NCI-H446 (cell line): ENCODE results near the gene SYNPR.

Experiments
- DNase-seq, 2 experiments: peaks; one replicate each; lab custom pipeline; 2025; lab: John Stamatoyannopoulos, UW

SYNPR gene

DNA sequence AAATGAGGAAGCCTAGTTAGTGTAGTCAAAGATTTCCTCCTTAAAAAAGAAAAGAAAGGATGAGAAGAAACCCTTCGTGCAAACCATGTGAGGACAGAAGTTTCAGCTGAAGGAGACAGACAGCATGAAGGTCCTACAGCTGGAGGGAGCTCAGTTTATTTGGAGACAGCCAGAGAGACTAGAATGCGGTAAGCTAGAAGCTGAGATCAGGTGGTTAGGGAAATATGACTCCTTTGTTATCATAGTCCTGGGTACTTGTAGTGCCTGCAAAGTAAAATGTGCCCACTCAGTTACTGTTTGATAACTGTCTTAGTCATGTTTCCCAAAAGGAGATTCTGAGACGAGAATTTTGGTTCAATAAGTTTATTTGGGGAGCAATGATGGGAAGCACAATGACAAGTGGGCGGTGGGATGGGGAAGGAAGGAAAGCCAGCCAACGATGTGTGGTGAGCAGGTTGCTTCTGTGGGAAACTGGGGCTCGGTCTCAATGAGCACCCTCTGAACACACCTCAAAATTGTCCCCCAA, 195.6 kb downstream of the SYNPR start:
- DNase-seq: no peak

DNA sequence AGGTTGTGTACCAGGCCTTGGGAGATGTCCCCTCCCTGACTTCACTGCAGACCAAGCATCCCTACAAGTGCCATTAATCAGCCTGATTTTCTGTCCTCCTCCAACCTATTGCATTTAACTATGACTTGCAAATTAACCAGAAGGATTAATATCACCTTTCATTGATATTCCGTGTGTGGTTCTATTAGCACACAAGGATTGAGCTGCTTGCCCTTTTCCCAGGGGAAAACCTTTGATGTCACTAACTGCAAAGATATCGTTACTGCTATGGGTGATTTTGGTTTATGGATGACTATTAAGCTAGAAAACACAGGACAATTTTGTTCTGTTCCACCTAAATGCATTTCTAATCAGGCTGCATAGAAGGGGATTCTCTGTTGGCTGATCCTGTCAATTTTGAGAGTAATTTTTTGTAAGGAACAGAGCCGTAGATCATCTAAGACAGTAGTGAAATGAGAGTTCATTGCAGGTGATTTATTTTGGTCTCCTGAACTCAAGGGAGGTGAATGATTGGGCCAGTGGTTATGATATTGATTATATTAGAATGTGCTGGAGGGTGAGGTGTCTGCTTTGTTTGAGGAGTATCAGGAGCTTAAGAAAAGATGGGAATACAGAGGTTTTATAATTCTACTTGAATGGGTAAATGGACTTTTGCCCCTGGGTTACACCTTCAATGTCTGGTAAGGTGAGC, 196.9 kb downstream of the SYNPR start:
- no peak for DNase-seq

GRCh38 chr3:63477494-63478129, 199.5 kb downstream of the SYNPR start:
- DNase-seq: no peak

DNA sequence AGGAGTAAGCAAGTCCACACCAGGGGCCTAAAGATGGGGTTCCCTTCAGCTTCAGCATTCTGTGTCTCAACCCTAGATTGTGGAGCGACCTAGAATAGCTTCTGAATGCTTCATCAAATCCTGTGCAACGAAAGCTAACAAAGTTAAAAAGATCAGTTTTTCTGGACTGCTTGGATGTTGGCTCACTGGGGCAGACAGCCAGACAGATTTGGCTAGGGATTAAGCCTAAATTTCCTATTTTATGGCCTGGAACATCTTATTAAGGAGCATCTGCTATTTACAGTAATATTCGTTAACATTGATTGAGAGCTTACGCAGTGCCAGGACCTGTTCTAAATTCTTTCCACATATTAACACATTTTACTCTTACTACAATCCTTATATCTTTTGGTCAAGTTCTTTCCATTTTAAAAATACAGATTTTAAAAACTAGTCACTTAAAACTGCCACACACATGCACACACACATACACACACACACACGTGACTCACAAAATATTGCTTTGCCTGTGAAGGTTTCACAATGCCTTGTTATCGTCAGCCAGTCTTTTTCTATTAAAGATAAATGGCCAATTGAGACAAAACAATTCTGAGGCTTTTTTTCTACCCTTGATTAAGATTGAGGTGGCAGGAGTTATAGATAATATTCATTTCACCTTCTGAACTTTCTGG, 201.0 kb downstream of the SYNPR start:
- peak in 1 of 2 experiments; percentile 21 for DNase-seq

- DNase-seq: no peak
Measured at GRCh38 chr3:63479661-63480035, 201.5 kb downstream of the SYNPR start.

DNA sequence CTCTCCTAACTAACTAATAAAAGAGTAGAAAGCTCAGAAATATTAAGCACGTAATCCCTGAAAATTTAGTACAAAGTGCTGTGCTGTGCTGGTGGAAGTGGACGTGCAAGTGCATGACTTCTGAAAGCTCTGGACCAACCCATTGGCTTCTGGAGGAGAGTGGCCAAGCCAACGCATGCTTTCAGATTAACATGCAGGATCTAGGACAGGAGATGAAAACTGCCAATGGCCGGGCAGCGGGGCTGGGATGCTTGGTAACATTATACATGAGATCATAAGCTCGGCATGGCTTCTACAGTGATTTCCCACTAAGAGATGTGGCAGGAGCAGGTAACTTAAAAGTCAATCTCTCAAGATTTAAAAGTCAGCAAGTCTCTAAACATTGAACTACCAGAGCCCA, 203.5 kb downstream of the SYNPR start:
- DNase-seq: no peak

DNA sequence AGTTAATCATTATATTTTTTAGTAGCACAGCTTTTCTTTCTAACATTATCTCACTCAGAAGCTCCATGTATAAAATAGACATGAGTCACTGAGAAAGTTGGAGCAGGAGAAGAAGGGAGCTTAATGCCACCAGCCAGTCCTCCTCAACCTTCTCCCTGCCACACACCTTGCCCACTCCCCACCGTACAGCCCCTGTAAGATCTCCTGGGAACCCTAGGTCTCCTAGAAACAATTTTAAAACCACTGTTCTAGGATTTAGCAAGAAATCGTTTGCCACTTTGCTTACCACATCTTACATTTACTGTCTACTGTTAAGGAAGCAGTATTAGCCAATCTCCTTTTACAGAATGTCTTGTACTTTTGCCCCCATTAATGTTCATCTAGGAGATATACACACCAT, 204.2 kb downstream of the SYNPR start:
- DNase-seq: no peak

- DNase-seq: no peak
Measured at GRCh38 chr3:63492464-63492863, 214.4 kb downstream of the SYNPR start.

- DNase-seq: no peak
Measured at GRCh38 chr3:63493101-63493500, 215.0 kb downstream of the SYNPR start.

GRCh38 chr3:63494646-63495045, 216.5 kb downstream of the SYNPR start:
- DNase-seq: no peak

- DNase-seq: no peak
Measured at GRCh38 chr3:63497641-63498040, 219.5 kb downstream of the SYNPR start.

DNA sequence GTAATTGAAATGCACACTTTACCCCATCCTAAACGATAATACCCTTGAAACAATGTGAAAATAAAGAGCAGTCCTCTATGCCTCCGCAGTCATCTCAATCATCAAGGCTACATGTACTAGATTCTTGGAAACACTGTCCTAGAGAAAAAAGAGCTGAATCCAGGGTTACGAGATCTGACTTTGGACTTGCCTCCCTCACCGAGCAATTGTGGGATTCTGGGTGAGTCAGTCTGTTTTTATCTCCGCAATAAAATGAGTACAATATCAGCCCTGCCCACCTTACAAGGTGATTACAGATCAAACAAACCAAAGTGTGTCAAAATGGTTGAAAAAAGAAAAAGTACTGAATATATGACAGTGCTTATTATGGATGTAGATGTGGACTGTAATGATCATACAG, 222.1 kb downstream of the SYNPR start:
- DNase-seq: no peak

GRCh38 chr3:63508305-63508704, 230.2 kb downstream of the SYNPR start:
- no peak for DNase-seq

GRCh38 chr3:63508771-63509170, 230.7 kb downstream of the SYNPR start:
- no peak for DNase-seq

DNA sequence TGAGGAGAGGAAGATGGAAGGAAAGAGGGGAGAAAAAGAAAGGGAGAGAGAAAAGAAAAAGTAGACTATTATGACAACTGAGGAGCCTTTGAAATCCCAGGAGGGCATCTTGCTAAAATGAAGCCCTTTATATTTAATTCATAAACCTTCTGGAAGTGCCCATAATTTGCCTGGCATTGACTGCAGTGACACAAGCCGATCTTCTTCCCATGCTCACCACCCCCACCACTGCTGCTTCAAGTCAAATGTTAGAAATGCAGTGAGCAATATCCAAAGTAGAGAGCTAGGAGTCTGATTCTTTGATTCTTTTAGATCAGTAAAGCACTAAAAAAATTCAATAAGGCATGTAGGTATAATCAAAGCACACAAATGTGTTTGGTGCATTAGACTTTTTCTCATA, 235.7 kb downstream of the SYNPR start:
- no peak for DNase-seq

DNA sequence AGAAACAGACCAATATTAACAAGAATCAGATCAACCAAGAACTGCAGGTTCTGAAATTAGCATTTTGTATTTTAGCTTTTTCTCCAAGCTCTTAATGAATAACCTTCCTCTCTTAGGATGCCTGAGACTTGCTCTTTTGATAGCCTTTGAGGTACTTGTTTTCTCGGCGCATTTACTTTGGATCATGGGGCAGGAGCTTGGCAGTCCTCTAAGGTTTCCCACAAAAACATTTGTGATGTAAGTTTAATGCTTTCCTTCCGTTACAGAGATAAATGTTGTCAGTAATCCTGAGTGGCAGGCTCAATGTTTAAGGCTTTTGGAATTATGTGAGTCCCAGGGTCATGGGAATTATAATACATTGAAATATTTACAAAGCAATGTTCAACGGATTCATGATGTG, 236.6 kb downstream of the SYNPR start:
- no peak for DNase-seq

DNA sequence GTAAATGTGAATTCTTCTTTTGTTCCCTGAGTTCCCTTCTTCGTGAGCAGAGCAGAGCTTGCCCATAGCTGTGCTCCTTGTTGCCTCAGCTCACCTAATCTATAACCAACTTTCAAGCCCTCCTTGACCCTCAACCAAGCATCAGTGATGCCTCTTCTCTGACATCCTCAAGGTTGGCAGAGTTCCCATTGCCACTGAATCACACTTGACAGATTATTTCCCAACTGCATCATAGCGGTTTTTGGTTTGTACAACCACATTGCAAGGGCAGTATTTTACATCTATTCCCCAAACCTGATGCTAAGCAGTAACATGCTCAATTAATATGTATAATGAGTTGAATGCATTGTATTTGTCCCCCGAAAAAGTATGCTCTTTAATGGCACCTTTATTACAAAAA, 241.3 kb downstream of the SYNPR start:
- no peak for DNase-seq

DNA sequence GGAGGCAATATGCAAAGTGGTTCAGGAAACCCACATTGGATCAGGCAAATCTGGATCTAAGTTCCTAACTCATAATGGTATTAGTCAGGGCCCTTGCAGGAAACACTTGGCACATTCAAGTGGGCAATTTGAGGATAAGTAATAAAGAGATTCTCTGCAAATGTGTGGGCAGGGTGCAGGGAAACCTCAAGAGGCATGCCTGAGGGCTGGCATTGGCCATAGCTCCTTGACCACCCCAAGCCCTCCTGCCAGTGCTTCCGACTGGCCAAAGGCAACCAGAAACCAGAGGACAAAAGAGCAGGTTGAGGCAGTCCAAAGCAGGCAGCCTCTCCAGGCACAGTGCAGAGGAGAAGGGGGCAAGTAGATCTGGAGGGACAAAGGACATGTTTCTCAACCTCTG, 243.5 kb downstream of the SYNPR start:
- DNase-seq: no peak

DNA sequence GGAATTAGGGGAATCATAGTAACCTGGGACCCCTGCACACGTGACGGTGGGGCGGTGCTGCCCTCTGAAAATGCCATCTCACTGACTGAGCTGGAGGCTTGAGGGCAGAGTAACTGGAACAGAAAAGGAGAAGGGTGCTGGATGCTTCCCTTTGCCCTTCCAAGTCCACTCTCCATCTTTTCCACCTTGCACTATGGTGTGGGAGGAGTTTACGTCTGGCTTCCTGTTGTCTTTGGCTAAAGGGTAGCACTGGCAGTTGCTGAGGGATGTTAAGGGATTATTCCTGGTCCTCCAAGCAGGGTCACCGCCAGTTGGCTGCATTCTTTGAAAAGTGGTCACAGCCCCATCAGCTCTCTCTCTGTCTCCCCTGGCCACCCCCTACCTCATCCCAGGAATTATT, 245.0 kb downstream of the SYNPR start:
- DNase-seq: no peak

DNA sequence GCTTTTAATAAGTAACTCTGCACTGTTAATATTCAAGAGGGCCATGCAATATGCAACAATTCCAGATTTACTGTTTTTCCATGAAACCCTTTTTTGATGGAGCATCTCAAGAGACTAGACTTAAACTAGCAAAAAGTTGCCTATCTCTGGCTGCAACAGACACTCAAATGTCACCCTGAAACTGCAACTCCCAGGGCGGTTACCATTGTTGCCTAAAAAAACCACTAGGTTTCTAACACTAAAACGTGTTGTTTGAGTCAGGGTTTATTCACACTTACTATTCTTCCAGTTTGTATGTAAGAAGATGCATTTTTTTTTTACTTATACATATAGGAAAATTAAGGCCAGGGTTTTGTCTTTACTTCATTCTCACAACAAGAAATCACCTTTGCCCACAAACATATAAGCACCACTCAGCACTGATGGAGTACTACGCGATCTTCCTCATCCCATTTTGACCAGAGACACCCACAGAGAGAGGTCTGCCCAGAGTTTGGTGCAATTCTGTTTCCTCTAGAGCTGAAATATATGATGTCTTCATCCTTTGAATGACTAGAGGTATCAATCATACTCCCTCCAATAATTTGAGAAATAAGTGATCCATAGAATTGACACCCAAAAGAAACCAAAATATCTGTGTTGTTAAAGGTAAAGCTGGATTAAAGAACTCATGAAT, 250.4 kb downstream of the SYNPR start:
- DNase-seq: no peak

- DNase-seq: no peak
Measured at GRCh38 chr3:63532521-63532920, 254.4 kb downstream of the SYNPR start.

GRCh38 chr3:63538919-63539318, 260.8 kb downstream of the SYNPR start:
- DNase-seq: no peak

DNA sequence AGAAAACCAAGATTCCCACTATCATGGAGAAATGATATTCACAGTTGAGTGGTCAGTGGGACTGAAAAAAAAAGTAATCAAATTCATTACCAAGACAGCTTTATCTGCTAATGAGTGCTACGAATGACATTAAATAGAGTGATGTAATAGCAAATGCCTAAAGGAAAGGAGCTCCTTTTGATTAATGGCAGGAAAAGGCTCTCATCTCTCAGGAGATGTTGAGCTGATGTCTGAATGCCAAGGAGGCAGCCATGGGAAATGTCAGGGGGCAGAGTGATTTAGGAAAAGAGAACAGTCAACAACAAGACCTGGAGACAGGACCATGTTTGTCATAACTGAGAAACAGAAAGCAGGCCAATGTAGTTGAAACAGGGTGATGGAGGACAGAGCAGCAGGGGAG, 277.7 kb downstream of the SYNPR start:
- DNase-seq: no peak
